CD1c-positive myeloid dendritic cell (primary cell): Measurements from ENCODE around the gene EDC4.

Source experiments
- DNase-seq: peaks from one replicate; pipeline ENCODE4 v3.0.0-alpha.2; 2016; ENCODE audit errors: extremely low spot score

The EDC4 gene

DNA sequence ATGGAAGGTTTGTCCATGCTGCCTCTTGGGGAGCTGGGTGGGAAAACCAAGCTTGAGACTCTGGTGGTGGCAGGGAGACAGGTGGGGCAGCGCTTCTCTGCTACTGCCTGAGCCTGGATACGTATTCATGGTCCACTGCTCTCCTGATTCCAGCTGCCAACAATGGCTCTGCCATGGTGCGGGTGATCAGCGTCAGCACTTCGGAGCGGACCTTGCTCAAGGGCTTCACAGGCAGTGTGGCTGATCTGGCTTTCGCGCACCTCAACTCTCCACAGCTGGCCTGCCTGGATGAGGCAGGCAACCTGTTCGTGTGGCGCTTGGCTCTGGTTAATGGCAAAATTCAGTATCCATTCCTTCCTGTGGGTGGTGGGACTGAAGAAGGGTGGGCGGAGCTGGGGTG is 4.2 kb downstream of the EDC4 start:
- DNase-seq, result no peak

GRCh38 chr16:67878232-67878631 is 5.4 kb downstream of the EDC4 start:
- DNase-seq, result no peak

DNA sequence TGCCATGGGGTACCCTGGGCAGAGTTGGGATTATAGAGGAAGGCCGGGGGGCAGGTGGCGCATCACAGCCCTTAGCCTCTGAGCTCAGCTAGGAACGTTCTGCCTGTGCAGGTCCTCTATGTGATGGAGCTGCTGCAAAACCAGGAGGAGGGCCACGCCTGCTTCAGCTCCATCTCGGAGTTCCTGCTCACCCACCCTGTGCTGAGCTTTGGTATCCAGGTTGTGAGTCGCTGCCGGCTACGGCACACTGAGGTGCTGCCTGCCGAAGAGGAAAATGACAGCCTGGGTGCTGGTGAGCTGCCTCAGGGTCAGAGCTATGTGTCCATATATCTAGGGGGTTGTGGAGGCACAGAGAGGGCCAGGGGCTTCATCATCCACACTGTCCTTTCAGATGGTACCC is 6.0 kb downstream of the EDC4 start:
- no peak for DNase-seq

DNA sequence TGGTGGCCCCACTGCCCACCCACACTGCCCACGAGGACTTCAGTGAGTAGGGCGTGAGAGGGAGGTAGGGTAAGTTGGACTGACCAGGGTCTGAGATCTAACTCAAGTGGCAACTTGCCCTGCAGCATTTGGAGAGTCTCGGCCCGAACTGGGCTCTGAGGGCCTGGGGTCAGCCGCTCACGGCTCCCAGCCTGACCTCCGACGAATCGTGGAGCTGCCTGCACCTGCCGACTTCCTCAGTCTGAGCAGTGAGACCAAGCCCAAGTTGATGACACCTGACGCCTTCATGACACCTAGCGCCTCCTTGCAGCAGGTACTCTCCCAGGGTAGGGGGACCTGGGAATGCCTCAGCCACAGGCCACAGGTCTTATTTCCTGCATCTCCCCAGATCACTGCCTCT is 6.6 kb downstream of the EDC4 start:
- no peak for DNase-seq

DNA sequence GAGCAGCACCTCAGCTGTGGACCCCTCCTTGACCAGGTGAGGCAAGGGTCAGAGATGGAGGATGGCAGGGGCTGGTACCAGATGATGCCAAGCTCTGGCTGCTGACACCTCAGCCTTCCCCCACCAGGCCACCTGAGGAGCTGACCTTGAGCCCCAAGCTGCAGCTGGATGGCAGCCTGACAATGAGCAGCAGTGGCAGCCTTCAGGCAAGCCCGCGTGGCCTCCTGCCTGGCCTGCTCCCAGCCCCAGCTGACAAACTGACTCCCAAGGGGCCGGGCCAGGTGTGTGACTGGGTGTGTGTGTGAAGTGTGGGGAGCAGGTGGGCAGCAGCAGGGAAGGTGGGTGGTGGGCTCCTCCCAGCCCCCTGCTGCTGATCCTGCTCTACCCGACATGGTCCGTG is 7.1 kb downstream of the EDC4 start:
- no peak for DNase-seq

DNA sequence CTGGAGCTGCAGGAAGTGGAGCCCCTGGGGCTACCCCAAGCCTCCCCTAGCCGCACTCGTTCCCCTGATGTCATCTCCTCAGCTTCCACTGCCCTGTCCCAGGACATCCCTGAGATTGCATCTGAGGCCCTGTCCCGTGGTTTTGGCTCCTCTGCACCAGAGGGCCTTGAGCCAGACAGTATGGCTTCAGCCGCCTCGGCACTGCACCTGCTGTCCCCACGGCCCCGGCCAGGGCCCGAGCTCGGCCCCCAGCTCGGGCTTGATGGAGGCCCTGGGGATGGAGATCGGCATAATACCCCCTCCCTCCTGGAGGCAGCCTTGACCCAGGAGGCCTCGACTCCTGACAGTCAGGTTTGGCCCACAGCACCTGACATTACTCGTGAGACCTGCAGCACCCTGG is 7.7 kb downstream of the EDC4 start:
- no peak for DNase-seq

- no peak for DNase-seq
Measured at GRCh38 chr16:67881621-67882161, 8.8 kb downstream of the EDC4 start.

DNA sequence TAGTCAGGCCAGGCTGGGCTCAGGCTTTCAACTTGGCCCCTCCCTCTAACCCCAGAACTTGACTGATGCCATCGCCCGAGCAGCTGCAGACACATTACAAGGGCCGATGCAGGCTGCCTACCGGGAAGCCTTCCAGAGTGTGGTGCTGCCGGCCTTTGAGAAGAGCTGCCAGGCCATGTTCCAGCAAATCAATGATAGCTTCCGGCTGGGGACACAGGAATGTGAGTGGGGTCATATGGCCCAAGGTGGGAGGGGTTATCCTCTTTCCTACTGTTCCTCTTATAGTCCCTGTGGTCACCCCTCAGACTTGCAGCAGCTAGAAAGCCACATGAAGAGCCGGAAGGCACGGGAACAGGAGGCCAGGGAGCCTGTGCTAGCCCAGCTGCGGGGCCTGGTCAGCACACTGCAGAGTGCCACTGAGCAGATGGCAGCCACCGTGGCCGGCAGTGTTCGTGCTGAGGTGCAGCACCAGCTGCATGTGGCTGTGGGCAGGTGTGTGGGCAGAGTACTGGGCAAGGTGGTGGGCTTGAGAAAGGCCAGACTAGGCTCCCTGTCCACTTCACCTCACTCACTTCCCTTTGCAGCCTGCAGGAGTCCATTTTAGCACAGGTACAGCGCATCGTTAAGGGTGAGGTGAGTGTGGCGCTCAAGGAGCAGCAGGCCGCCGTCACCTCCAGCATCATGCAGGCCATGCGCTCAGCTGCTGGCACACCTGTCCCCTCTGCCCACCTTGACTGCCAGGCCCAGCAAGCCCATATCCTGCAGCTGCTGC is 9.7 kb downstream of the EDC4 start:
- DNase-seq, result no peak

- no peak for DNase-seq
Measured at GRCh38 chr16:67883146-67883871, 10.5 kb downstream of the EDC4 start.

DNA sequence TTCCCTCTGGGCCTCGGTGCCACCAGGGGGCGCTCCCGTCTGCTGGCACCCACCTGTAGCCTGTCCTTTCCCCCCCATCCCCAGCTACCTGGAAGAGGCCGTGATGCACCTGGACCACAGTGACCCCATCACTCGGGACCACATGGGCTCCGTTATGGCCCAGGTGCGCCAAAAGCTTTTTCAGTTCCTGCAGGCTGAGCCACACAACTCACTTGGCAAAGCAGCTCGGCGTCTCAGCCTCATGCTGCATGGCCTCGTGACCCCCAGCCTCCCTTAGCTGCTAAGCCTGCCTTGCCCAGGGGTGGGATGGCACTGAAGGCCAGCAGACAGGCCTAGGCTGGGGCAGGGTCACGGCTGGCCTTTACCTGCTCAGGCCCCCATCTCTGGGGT is 11.0 kb downstream of the EDC4 start:
- peak; percentile 64 for DNase-seq

GRCh38 chr16:67884684-67885083 is 11.8 kb downstream of the EDC4 start, which contains the start of gene NRN1L:
Gene NRN1L, plus strand, starts transcription at chr16:67884885. Its CDS starts 19 bp downstream, at chr16:67884904.
- no peak for DNase-seq

DNA sequence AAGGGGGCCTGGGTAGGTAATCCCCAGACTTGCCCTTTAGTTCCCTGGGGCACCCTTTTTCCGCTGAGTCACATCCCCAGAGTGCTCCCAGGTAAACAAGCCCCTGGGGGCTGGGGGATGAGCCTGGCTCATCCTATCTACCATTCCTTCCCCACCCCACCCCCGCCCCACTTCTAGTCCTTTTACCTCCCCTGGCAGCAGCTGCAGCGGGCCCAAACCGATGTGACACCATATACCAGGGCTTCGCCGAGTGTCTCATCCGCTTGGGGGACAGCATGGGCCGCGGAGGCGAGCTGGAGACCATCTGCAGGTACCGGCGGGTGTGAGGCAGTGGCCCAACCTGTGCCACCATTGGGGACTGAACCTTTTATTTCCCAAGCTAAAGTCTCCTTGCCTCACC is 12.7 kb downstream of the EDC4 start:
- no peak for DNase-seq

DNA sequence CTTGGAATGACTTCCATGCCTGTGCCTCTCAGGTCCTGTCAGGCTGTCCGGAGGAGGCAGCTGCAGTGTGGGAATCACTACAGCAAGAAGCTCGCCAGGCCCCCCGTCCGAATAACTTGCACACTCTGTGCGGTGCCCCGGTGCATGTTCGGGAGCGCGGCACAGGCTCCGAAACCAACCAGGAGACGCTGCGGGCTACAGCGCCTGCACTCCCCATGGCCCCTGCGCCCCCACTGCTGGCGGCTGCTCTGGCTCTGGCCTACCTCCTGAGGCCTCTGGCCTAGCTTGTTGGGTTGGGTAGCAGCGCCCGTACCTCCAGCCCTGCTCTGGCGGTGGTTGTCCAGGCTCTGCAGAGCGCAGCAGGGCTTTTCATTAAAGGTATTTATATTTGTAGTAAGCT is 13.1 kb downstream of the EDC4 start:
- no peak for DNase-seq

GRCh38 chr16:67886387-67886786 is 13.5 kb downstream of the EDC4 start:
- no peak for DNase-seq

DNA sequence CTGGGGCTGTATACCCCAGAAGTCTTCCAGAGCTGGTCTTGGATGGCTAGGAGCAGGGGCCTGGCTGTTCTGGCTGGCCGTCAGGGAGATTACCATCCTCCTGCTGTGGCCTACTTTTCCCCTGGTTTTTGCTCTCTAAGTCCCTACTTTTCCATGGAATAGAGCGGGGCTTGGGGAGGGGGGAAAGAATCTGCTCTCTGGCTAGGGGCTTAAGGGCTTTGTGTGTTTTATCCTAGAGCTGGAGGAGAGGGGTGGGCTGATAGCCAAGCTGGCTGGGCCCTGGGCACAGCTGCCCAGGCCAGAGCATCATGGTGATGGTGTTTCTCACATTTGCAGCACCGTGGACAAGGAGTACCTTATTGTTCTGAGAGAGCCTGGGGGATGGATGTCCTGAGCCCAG is 15.5 kb downstream of the EDC4 start:
- DNase-seq, result no peak

GRCh38 chr16:67892375-67892774 is 19.5 kb downstream of the EDC4 start:
- DNase-seq, result no peak

DNA sequence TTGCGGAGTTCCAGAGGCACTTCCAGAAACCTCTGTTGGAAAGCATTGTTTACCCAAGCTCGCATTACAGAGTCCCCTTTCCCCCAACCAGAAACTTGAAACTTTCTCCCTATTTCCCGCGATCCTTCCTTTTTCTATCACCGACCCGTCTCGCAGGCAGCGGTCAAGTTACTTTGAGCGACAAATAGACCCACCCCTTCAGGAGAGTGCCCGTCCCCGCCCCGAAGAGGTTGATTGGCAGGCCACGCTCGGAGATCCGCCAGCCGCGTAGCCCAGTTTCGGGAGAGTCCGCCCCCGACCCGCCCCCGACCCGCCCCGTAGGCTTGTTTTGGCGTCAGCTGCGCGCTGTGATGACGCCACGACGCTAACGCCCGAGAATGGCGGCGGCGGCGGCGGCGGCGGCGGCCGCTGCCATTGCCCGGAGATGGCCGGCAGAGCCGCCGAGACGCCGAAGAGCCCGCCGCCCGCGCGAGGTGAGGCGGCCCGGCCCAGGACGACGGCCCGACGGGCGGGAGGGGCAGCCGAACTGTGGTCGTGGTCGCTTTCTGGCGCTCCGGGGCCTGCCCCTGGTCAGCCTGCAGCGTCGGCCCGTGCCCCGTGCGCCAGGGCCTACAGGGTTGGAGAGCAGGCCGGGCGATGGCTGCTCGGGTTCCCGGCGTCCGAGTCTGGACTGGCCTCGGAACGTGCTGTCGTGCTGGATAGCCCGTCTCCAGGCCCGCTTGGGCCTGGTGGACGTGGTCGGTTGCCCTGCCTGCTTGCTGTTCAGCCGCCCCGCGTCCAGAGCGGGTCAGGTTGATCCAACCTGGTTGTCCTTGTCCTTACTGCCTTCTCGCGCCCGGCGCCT is 20.3 kb downstream of the EDC4 start, which contains the start of gene PSKH1:
TSS of gene PSKH1 (plus strand) at position 356 of the 844 bp plus-strand sequence. CDS start 15,496 bp downstream, outside the sequence.
- DNase-seq, result peak; percentile 98

GRCh38 chr16:67893743-67894399 is 21.0 kb downstream of the EDC4 start:
- no peak for DNase-seq

GRCh38 chr16:67897231-67897630 is 24.4 kb downstream of the EDC4 start:
- no peak for DNase-seq

GRCh38 chr16:67901734-67902133 is 28.9 kb downstream of the EDC4 start:
- DNase-seq, result no peak

- no peak for DNase-seq
Measured at GRCh38 chr16:67902831-67903230, 30.0 kb downstream of the EDC4 start.
